GM10266 (cell line): ENCODE results near the gene FCER1A.

Experiments used
- DNase-seq: peaks from one replicate; pipeline ENCODE4 v3.0.0; 2012; ENCODE audit errors: extremely low spot score
- CTCF ChIP-seq: IDR thresholded peaks from 2 replicates; pipeline ENCODE4 v1.5.1; 2012; ENCODE audit warnings: mild to moderate bottlenecking, low read depth; ENCODE audit not compliant: control insufficient read depth, insufficient read depth; ENCODE audit errors: missing control alignments

FCER1A gene

GRCh38 chr1:159302095-159302494 is at the start of gene FCER1A:
Gene FCER1A (plus strand): TSS chr1:159302336. CDS start chr1:159302365, 29 bp downstream.
- no peak for DNase-seq
- TF ChIP-seq CTCF: no peak

GRCh38 chr1:159261311-159261710 is 40.8 kb upstream of the FCER1A start:
- no peak for TF ChIP-seq CTCF
- DNase-seq: no peak

GRCh38 chr1:159261721-159262494 is 40.2 kb upstream of the FCER1A start:
- no peak for DNase-seq

GRCh38 chr1:159266832-159267231 is 35.3 kb upstream of the FCER1A start:
- DNase-seq: no peak

More at GRCh38 chr1:159261721-159262494, 40.2 kb upstream of the FCER1A start:
- no peak for TF ChIP-seq CTCF

GRCh38 chr1:159274631-159275030 is 27.5 kb upstream of the FCER1A start:
- no peak for DNase-seq
- no peak for TF ChIP-seq CTCF

More at GRCh38 chr1:159266832-159267231, 35.3 kb upstream of the FCER1A start:
- TF ChIP-seq CTCF: no peak

GRCh38 chr1:159275891-159276290 is 26.2 kb upstream of the FCER1A start:
- no peak for TF ChIP-seq CTCF

GRCh38 chr1:159279773-159280172 is 22.4 kb upstream of the FCER1A start:
- no peak for DNase-seq
- no peak for TF ChIP-seq CTCF

More at GRCh38 chr1:159275891-159276290, 26.2 kb upstream of the FCER1A start:
- no peak for DNase-seq
